ENCODE measurements around the gene KHDRBS1. TPM values are rescaled to one million over a fixed set of nuclear protein-coding genes. Genes with fewer than 3 reads are reported as not detected.

Gene KHDRBS1
- total and polyA plus RNA-seq, 2 experiments from 2014 or later: 191 to 251 TPM

DNA sequence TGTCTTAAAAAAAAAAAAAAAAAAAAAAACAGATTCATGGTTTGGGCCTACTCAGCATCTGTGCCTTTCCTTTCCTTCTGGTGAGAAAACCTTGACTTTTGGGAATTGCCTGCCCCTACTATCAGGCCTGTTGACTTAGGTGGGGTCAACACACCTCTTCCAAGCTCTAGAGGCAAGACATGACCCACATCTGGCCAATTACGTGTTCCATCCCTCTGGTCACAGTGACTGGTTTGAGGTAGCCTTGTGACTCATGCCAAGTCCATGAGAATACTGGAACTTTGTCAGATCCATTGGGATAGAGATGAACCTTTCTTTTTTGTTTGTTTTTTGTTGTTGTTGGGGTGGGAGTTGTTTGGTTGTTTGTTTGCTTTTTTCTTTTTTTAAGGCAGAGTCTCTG lies 37.3 kb upstream of the KHDRBS1 start:
- Histone ChIP-seq H3K27me3 (ENCODE audit: insufficient read depth) (no peaks in the 10 kb centered on the region), H3K79me2 (replicated peaks; ENCODE audit: insufficient read depth) (no peaks in the 10 kb centered on the region), H3K27ac (ENCODE audit: low read depth) (no peak overlapping the region), H2AFZ (no peak overlapping the region), H3K4me2 (no peak overlapping the region), H3K36me3 (ENCODE audit: insufficient read depth) (no peaks in the 10 kb centered on the region), H3K9me2 (ENCODE audit: insufficient read depth) (no peaks in the 10 kb centered on the region), H3F3A (replicated peaks; ENCODE audit: low read depth) (no peaks in the 10 kb centered on the region), H3K4me3 (no peak overlapping the region), H3K4me1 (ENCODE audit: insufficient read depth) (no peaks in the 10 kb centered on the region), H4K20me1 (replicated peaks; ENCODE audit: insufficient read depth) (no peaks in the 10 kb centered on the region)
- peaks cover 7% of the 10 kb centered on the region for H3K27me3 Mint-ChIP-seq (ENCODE audit: insufficient read depth, low read depth, poor library complexity)
- H3K9me3 Mint-ChIP-seq: no peaks in the 10 kb centered on the region; the same call in 2 of the 3 replicates
- no peak overlapping the region for H3K4me3 Mint-ChIP-seq
- DNase-seq (ENCODE audit: low spot score): no peak
- no peak overlapping the region for H3K27ac Mint-ChIP-seq
- peaks cover 6% of the 10 kb centered on the region for H3K4me1 Mint-ChIP-seq
- TF ChIP-seq EZH2phosphoT487 (IDR thresholded peaks at IDR 0.05; ENCODE audit: unreplicated experiment) (no peak), NANOG (IDR thresholded peaks at IDR 0.05; ENCODE audit: borderline replicate concordance) (no peak), CREB1 (CRISPR knock-in tag; IDR thresholded peaks at IDR 0.05; ENCODE audit: low read depth) (no peak), JUNB (IDR thresholded peaks at IDR 0.05; ENCODE audit: unreplicated experiment) (no peak), POLR2AphosphoS5 (IDR thresholded peaks at IDR 0.05; ENCODE audit: low read depth) (no peak), ZNF331 (CRISPR knock-in tag; IDR thresholded peaks at IDR 0.05; ENCODE audit: low read depth) (no peak), EZH2 (IDR thresholded peaks at IDR 0.05; ENCODE audit: low read depth, unreplicated experiment) (no peak)
- TF ChIP-seq, protein P1, sequence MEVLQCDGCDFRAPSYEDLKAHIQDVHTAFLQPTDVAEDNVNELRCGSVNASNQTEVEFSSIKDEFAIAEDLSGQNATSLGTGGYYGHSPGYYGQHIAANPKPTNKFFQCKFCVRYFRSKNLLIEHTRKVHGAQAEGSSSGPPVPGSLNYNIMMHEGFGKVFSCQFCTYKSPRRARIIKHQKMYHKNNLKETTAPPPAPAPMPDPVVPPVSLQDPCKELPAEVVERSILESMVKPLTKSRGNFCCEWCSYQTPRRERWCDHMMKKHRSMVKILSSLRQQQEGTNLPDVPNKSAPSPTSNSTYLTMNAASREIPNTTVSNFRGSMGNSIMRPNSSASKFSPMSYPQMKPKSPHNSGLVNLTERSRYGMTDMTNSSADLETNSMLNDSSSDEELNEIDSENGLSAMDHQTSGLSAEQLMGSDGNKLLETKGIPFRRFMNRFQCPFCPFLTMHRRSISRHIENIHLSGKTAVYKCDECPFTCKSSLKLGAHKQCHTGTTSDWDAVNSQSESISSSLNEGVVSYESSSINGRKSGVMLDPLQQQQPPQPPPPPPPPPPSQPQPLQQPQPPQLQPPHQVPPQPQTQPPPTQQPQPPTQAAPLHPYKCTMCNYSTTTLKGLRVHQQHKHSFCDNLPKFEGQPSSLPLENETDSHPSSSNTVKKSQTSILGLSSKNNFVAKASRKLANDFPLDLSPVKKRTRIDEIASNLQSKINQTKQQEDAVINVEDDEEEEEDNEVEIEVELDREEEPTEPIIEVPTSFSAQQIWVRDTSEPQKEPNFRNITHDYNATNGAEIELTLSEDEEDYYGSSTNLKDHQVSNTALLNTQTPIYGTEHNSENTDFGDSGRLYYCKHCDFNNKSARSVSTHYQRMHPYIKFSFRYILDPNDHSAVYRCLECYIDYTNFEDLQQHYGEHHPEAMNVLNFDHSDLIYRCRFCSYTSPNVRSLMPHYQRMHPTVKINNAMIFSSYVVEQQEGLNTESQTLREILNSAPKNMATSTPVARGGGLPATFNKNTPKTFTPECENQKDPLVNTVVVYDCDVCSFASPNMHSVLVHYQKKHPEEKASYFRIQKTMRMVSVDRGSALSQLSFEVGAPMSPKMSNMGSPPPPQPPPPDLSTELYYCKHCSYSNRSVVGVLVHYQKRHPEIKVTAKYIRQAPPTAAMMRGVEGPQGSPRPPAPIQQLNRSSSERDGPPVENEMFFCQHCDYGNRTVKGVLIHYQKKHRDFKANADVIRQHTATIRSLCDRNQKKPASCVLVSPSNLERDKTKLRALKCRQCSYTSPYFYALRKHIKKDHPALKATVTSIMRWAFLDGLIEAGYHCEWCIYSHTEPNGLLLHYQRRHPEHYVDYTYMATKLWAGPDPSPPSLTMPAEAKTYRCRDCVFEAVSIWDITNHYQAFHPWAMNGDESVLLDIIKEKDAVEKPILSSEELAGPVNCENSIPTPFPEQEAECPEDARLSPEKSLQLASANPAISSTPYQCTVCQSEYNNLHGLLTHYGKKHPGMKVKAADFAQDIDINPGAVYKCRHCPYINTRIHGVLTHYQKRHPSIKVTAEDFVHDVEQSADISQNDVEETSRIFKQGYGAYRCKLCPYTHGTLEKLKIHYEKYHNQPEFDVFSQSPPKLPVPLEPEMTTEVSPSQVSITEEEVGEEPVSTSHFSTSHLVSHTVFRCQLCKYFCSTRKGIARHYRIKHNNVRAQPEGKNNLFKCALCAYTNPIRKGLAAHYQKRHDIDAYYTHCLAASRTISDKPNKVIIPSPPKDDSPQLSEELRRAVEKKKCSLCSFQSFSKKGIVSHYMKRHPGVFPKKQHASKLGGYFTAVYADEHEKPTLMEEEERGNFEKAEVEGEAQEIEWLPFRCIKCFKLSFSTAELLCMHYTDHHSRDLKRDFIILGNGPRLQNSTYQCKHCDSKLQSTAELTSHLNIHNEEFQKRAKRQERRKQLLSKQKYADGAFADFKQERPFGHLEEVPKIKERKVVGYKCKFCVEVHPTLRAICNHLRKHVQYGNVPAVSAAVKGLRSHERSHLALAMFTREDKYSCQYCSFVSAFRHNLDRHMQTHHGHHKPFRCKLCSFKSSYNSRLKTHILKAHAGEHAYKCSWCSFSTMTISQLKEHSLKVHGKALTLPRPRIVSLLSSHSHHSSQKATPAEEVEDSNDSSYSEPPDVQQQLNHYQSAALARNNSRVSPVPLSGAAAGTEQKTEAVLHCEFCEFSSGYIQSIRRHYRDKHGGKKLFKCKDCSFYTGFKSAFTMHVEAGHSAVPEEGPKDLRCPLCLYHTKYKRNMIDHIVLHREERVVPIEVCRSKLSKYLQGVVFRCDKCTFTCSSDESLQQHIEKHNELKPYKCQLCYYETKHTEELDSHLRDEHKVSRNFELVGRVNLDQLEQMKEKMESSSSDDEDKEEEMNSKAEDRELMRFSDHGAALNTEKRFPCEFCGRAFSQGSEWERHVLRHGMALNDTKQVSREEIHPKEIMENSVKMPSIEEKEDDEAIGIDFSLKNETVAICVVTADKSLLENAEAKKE (CRISPR knock-in tag; IDR thresholded peaks at IDR 0.05): no peak
- TF ChIP-seq, protein P2, sequence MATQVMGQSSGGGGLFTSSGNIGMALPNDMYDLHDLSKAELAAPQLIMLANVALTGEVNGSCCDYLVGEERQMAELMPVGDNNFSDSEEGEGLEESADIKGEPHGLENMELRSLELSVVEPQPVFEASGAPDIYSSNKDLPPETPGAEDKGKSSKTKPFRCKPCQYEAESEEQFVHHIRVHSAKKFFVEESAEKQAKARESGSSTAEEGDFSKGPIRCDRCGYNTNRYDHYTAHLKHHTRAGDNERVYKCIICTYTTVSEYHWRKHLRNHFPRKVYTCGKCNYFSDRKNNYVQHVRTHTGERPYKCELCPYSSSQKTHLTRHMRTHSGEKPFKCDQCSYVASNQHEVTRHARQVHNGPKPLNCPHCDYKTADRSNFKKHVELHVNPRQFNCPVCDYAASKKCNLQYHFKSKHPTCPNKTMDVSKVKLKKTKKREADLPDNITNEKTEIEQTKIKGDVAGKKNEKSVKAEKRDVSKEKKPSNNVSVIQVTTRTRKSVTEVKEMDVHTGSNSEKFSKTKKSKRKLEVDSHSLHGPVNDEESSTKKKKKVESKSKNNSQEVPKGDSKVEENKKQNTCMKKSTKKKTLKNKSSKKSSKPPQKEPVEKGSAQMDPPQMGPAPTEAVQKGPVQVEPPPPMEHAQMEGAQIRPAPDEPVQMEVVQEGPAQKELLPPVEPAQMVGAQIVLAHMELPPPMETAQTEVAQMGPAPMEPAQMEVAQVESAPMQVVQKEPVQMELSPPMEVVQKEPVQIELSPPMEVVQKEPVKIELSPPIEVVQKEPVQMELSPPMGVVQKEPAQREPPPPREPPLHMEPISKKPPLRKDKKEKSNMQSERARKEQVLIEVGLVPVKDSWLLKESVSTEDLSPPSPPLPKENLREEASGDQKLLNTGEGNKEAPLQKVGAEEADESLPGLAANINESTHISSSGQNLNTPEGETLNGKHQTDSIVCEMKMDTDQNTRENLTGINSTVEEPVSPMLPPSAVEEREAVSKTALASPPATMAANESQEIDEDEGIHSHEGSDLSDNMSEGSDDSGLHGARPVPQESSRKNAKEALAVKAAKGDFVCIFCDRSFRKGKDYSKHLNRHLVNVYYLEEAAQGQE (IDR thresholded peaks at IDR 0.05; ENCODE audit: unreplicated experiment): no peak
- TF ChIP-seq, protein P3, sequence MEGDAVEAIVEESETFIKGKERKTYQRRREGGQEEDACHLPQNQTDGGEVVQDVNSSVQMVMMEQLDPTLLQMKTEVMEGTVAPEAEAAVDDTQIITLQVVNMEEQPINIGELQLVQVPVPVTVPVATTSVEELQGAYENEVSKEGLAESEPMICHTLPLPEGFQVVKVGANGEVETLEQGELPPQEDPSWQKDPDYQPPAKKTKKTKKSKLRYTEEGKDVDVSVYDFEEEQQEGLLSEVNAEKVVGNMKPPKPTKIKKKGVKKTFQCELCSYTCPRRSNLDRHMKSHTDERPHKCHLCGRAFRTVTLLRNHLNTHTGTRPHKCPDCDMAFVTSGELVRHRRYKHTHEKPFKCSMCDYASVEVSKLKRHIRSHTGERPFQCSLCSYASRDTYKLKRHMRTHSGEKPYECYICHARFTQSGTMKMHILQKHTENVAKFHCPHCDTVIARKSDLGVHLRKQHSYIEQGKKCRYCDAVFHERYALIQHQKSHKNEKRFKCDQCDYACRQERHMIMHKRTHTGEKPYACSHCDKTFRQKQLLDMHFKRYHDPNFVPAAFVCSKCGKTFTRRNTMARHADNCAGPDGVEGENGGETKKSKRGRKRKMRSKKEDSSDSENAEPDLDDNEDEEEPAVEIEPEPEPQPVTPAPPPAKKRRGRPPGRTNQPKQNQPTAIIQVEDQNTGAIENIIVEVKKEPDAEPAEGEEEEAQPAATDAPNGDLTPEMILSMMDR (conservative IDR thresholded peaks at IDR 0.05; ENCODE audit: low read depth in 2 of 2): no peak
- H3K36me3 Mint-ChIP-seq (ENCODE audit: low read depth): no peaks in the 10 kb centered on the region
- ATAC-seq: no peak

All from GM23338 (cell line).